Panc1 (cell line): ENCODE data around the gene C11orf42. TPM values are rescaled to one million over a fixed set of nuclear protein-coding genes. Genes with fewer than 3 reads are reported as not detected.

Experiments
- ATAC-seq: fragments of 200-7000 bp; cut with Tn5 transposase; 2 replicates; pipeline ENCODE4 v1.9.1; 2020; ENCODE audit warnings: mild to moderate bottlenecking, moderate library complexity
- BruUV-seq: library from RNA; stranded (reverse); fragments of 400-500 nt; replicated peaks from 2 replicates; lab custom pipeline; 2021; lab: Mats Ljungman, UMichigan
- CTCF ChIA-PET: fragments of 300-600 bp; sonication (Branson Sonifier 250); formaldehyde crosslinking; loops from one replicate; lab custom pipeline; 2022; ENCODE audit warnings: antibody characterized with exemption; lab: Charles Lee
- POLR2A ChIA-PET: fragments of 300-600 bp; sonication (Branson Sonifier 250); formaldehyde crosslinking; loops from one replicate; lab custom pipeline; 2022; ENCODE audit warnings: antibody characterized with exemption; lab: Charles Lee
- DNase-seq: peaks from one replicate; pipeline ENCODE4 v3.0.0-alpha.2; 2010; ENCODE audit warnings: low read depth, low spot score
- H3K27ac ChIP-seq: 2 replicates; pipeline ENCODE4 v1.5.1; 2011; ENCODE audit warnings: mild to moderate bottlenecking, low read length, inconsistent platforms
- H3K27me3 ChIP-seq: fragments of 200-500 bp; sonication (Bioruptor generic); 2 replicates; pipeline ENCODE4 v1.6.0; 2014; ENCODE audit warnings: low read length, inconsistent platforms; ENCODE audit not compliant: control insufficient read depth, insufficient read depth
- H3K36me3 ChIP-seq: fragments of 200-500 bp; sonication (Bioruptor generic); 2 replicates; pipeline ENCODE4 v1.5.1; 2014; ENCODE audit warnings: inconsistent platforms, mild to moderate bottlenecking, low read length, moderate library complexity; ENCODE audit not compliant: control insufficient read depth, insufficient read depth
- H3K4me1 ChIP-seq: 2 replicates; pipeline ENCODE4 v1.5.1; 2011; ENCODE audit warnings: inconsistent platforms, mild to moderate bottlenecking, low read length, moderate library complexity; ENCODE audit not compliant: control insufficient read depth, insufficient read depth
- H3K4me3 ChIP-seq, 2 experiments: 2 replicates each; pipeline ENCODE4 v1.5.1; 2011 to 2012; ENCODE audit warnings: low read depth in 2 of 2, low read length in 2 of 2, mild to moderate bottlenecking in 2 of 2, inconsistent platforms in 1 of 2, moderate library complexity in 1 of 2
- H3K9me3 ChIP-seq: fragments of 200-500 bp; sonication (Bioruptor generic); 2 replicates; pipeline ENCODE4 v1.5.1; 2014; ENCODE audit warnings: low read depth, mild to moderate bottlenecking, inconsistent platforms, low read length, moderate library complexity; ENCODE audit not compliant: control insufficient read depth, insufficient read depth
- POLR2AphosphoS5 ChIP-seq: IDR thresholded peaks from 2 replicates; pipeline ENCODE4 v1.6.1; 2012; ENCODE audit warnings: mild to moderate bottlenecking, low read depth, low read length, moderate library complexity
- REST ChIP-seq, 2 experiments: IDR thresholded peaks; 2 replicates each; pipeline ENCODE4 v1.6.1; 2011 to 2012; ENCODE audit warnings: low read depth in 2 of 2, control low read depth in 1 of 2, low read length in 1 of 2, mild to moderate bottlenecking in 1 of 2, moderate library complexity in 1 of 2; ENCODE audit not compliant: insufficient read depth in 1 of 2
- SIN3A ChIP-seq: IDR thresholded peaks from 2 replicates; pipeline ENCODE4 v1.6.1; 2012; ENCODE audit warnings: low read depth, mild to moderate bottlenecking, low read length, moderate library complexity, borderline replicate concordance; ENCODE audit not compliant: insufficient read depth
- TCF7L2 ChIP-seq: IDR thresholded peaks from 2 replicates; pipeline ENCODE4 v1.6.1; 2011; ENCODE audit warnings: mild to moderate bottlenecking, low read depth, low read length, inconsistent platforms
- in situ Hi-C: cut with HindIII; loops from 2 replicates; pipeline ENCODE4 v1.10.0; 2016; ENCODE audit warnings: low sequenced_read_pairs, low pct_unique_long_range_greater_than_20kb
- intact Hi-C: fragments of 100-400 bp; cut with micrococcal nuclease; formaldehyde crosslinking; loops from one replicate; pipeline ENCODE4 v1.10.0; 2022; ENCODE audit not compliant: unreplicated experiment
- total RNA-seq: library from RNA; stranded (reverse); gene quantifications from one replicate; pipeline ENCODE4 v1.2.1, GENCODE V29; 2021; ENCODE audit not compliant: unreplicated experiment
- TF ChIP-seq, protein P1 (sequence below): fragments of 450-650 bp; IDR thresholded peaks from 2 replicates; pipeline ENCODE4 v1.5.1; 2017; ENCODE audit warnings: mild to moderate bottlenecking

Gene C11orf42
- total RNA-seq, 1 experiment from 2014 or later: not detected

DNA sequence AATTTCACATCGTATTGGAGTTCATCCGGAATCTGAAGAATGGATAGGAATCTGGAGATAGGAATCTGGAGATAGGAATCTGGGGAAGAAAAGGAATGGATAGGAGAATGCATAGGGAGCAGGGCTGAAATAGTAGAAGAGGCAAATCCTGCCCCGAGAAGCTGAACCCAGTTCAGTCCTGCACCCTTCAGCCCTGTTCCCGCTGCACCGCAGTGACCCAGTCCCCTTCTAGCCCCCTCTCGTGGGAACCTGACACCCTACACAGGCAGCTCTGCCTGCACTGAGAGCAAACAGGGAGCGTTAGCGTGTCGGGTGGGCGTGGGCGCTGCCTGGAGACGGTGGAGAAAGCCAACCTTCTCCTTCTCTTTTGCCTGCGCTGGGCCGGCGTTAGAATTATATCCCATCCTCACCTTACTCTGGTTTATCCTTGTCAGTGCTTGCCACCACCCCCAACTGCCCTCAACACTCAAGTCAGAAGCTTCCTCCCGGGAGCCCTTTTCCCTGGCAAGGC lies 53.3 kb downstream of the C11orf42 start:
- peak; percentile 27 for ATAC-seq
- no peak for TF ChIP-seq POLR2AphosphoS5
- TF ChIP-seq SIN3A: no peak
- TF ChIP-seq REST (IDR thresholded peaks at IDR 0.05; ENCODE audit: insufficient read depth in 1 of 2, low read depth in 2 of 2, low read length in 1 of 2): no peak
- no peak for TF ChIP-seq TCF7L2
- TF ChIP-seq, protein P1, sequence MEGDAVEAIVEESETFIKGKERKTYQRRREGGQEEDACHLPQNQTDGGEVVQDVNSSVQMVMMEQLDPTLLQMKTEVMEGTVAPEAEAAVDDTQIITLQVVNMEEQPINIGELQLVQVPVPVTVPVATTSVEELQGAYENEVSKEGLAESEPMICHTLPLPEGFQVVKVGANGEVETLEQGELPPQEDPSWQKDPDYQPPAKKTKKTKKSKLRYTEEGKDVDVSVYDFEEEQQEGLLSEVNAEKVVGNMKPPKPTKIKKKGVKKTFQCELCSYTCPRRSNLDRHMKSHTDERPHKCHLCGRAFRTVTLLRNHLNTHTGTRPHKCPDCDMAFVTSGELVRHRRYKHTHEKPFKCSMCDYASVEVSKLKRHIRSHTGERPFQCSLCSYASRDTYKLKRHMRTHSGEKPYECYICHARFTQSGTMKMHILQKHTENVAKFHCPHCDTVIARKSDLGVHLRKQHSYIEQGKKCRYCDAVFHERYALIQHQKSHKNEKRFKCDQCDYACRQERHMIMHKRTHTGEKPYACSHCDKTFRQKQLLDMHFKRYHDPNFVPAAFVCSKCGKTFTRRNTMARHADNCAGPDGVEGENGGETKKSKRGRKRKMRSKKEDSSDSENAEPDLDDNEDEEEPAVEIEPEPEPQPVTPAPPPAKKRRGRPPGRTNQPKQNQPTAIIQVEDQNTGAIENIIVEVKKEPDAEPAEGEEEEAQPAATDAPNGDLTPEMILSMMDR: no peak
- Histone ChIP-seq H3K27me3 (peaks cover 77% of the 10 kb centered on the region), H3K27ac (no peak overlapping the region), H3K4me1 (0 out of 2 replicates have a peak, but pooled peaks cover 3% of the 10 kb centered on the region), H3K4me3 (peak overlapping the region in 1 of 2 experiments; percentile 47; a peak in 2 of 4 replicates), H3K9me3 (no peaks in the 10 kb centered on the region), H3K36me3 (no peaks in the 10 kb centered on the region)
- ChIA-PET CTCF (interaction anchor here (0.7 kb wide), 1 partner anchor 105 kb away, joined by 9 read pairs; no protein-coding TSS in a partner anchor), POLR2A (no interaction called here)
- DNase-seq: no peak
- intact Hi-C loops: no loop called here
- in situ Hi-C loops: no loop called here
- no TSS peak for BruUV-seq

GRCh38 chr11:6260207-6260726 lies 54.9 kb downstream of the C11orf42 start:
- BruUV-seq: no TSS peak
- ATAC-seq (no peak), DNase-seq (no peak)
- Histone ChIP-seq H3K9me3 (no peaks in the 10 kb centered on the region), H3K27me3 (peaks cover 81% of the 10 kb centered on the region), H3K4me3 (no peak overlapping the region), H3K36me3 (no peaks in the 10 kb centered on the region), H3K4me1 (0 out of 2 replicates have a peak, but pooled peaks cover 3% of the 10 kb centered on the region), H3K27ac (no peak overlapping the region)
- POLR2A ChIA-PET: no interaction called here
- intact Hi-C loops: no loop called here
- in situ Hi-C loops: no loop called here
- TF ChIP-seq TCF7L2: no peak
- no peak for TF ChIP-seq POLR2AphosphoS5
- no peak for TF ChIP-seq REST (IDR thresholded peaks at IDR 0.05; ENCODE audit: insufficient read depth in 1 of 2, low read depth in 2 of 2, low read length in 1 of 2)
- TF ChIP-seq SIN3A: no peak
- TF ChIP-seq, protein P1: no peak
- CTCF ChIA-PET: interaction anchor here (0.5 to 1.2 kb wide), 3 partner anchors 9 to 1731 kb away, joined by 3 to 5 read pairs (median 3); no protein-coding TSS in a partner anchor
